Measurements from ENCODE around the gene RAN.
"Not testable (repeated sequence)": the region's sequence is repeated elsewhere in the genome, so short reads cannot be mapped to it uniquely, and the experiment has no call there.

RAN gene

DNA sequence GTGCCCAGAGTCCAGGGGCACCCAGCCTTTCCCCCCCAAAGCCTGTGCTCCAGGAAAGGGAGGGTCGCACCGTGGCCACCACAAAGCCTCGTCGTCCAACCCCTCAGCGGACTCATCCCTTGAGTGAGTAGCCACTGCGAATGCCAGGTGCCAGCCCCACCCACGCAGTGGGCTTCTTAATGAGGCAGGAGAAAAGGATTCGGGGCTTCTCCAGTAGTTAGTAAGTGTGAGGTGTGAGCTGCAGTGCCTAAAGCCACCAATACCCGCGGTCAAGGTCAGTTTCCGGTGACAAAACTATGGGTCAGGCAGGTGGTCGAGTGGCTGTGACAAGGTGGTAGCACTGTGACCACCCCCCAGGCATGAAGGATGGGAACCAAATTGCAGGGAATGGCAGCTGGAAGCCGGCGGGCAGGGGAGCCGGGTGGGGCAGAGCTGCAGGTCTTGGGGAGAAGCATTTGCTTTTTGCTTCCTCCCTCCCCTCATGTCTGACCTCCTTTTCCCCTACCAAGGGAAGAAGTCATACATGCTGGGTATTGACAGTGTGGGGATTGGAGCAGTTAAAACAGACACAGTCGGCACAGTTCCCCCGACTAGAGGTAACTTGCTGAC lies 8.0 kb downstream of the RAN start:
- Histone ChIP-seq H3K4me3 (peak overlapping the region; percentile 43), H3K27ac (no peak overlapping the region)
- no peak for DNase-seq (ENCODE audit: low spot score)
- TF ChIP-seq, protein P1, sequence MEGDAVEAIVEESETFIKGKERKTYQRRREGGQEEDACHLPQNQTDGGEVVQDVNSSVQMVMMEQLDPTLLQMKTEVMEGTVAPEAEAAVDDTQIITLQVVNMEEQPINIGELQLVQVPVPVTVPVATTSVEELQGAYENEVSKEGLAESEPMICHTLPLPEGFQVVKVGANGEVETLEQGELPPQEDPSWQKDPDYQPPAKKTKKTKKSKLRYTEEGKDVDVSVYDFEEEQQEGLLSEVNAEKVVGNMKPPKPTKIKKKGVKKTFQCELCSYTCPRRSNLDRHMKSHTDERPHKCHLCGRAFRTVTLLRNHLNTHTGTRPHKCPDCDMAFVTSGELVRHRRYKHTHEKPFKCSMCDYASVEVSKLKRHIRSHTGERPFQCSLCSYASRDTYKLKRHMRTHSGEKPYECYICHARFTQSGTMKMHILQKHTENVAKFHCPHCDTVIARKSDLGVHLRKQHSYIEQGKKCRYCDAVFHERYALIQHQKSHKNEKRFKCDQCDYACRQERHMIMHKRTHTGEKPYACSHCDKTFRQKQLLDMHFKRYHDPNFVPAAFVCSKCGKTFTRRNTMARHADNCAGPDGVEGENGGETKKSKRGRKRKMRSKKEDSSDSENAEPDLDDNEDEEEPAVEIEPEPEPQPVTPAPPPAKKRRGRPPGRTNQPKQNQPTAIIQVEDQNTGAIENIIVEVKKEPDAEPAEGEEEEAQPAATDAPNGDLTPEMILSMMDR (IDR thresholded peaks at IDR 0.05): no peak

DNA sequence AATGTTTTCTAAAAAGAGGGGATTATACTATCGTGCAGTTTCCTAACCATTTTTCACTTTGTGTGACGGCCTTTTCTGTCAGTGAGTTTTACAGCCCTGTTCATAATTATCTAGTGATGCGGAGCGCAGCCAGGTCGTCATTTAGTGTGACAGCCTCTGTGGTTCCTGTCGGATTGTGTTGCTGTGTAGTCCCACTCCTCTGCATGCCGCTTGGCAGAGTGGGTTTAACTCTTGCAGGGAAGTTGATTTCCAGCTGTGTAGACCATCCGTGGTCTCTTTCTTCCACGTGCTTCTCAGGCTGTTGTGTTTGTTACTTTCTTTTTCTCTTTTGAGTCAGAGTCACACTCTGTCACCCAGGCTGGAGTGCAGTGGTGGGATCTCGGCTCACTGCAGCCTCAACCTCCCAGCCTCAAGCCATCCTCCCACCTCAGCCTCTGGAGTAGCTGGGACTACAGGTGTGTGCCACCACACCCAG lies 8.6 kb downstream of the RAN start:
- H3K4me3 ChIP-seq: peak overlapping the region; percentile 43
- H3K27ac ChIP-seq: no peak overlapping the region
- DNase-seq (ENCODE audit: low spot score): no peak
- TF ChIP-seq, protein P1 (IDR thresholded peaks at IDR 0.05): no peak

DNA sequence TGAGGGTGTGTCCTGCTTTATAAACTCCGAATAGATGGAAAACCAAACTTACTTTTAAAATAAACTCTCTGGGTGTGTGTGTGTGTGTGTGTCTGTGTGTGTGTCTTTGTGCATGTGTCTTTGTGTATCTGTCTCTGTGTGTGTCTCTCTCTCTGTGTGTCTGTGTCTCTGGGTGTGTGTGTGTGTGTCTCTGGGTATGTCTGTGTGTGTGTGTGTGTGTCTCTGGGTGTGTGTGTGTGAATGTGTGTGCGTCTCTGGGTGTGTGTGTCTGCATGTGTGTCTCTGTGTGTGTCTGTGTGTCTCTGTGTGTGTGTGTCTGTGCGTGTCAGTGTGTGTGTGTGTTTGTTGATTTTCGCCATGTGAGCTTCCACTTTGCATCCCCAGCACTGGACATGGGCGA lies 9.2 kb downstream of the RAN start:
- no peak for DNase-seq (ENCODE audit: low spot score)
- TF ChIP-seq, protein P1 (IDR thresholded peaks at IDR 0.05): no peak

DNA sequence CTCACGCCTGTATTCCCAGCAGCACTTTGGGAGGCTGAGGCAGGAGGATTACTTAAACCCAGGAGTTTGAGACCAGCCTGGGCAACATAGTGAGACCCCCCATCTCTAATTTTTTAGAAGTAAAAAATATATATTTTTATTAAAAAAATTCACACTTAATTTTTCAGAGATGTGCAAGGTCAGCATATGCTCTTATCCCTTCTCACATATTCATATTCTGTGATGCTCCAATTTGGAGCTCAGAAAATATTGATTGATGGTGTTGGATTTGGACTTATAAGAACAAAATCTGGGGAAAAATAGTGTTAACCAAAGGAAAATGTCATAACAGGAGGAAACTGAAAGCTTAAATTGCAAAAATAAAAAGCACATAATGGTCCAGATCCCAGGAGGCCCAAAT lies 9.7 kb downstream of the RAN start:
- H3K4me3 ChIP-seq: no peak overlapping the region

More for the DNA sequence above, 9.2 kb downstream of the RAN start:
- Histone ChIP-seq H3K4me3 (no peak overlapping the region), H3K27ac (no peak overlapping the region)

DNA sequence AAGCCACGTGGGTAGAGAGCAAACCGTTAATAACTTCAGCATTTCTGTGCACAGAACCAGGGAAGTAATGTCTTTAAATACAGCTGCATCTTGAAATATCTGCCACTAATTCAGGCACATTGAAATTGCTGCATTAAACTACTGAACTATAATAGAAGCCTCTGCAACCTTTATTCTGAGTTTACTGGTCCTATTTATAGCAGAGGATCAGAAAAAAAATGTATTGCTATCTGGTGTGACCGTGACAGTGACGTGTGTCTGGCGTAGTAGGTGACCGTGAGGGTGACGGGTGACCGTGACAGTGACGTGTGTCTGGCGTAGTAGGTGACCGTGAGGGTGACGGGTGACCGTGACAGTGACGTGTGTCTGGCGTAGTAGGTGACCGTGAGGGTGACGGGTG lies 15.3 kb downstream of the RAN start:
- H3K4me3 ChIP-seq; H3K27ac ChIP-seq; DNase-seq (ENCODE audit: low spot score): not testable (repeated sequence)

More for the DNA sequence above, 9.7 kb downstream of the RAN start:
- TF ChIP-seq, protein P1 (IDR thresholded peaks at IDR 0.05): no peak
- no peak overlapping the region for H3K27ac ChIP-seq
- no peak for DNase-seq (ENCODE audit: low spot score)

DNA sequence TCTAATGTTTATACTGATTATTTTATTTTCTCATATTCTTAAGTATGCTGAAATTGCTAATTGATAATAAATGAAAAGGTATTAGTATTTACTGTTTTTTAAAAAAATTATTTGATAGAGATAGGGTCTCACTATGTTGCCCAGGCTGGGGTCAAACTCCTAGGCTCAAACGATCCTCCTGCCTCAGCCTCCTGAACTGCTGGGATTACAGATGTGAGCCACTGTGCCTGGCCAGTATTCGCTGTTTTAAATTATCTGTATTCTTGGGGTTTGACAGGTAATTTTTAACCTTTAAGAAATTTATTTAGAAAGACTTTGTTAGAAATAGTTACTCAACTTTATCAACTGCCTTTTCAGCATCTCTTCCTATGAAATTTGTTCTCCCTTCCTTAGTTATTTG lies 32.2 kb downstream of the RAN start:
- TF ChIP-seq, protein P1 (IDR thresholded peaks at IDR 0.05): no peak
- Histone ChIP-seq H3K27ac (no peak overlapping the region), H3K4me3 (no peak overlapping the region)
- peak; percentile 8 for DNase-seq (ENCODE audit: low spot score)

DNA sequence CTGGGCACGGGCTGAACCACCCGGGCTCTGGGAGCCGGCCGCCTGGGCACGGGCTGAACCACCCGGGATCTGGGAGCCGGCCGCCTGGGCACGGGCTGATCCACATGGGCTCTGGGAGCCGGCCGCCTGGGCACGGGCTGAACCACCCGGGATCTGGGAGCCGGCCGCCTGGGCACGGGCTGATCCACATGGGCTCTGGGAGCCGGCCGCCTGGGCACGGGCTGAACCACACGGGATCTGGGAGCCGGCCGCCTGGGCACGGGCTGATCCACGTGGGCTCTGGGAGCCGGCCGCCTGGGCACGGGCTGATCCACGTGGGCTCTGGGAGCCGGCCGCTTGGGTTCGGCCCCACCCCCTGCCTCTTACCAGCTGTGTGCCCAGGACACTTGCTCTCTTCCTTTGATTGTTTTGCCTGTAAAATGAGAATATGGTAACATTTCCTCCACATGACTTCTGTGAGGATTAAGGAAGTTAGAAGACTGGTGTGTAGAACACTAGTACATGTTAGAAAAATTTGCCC lies 33.1 kb downstream of the RAN start:
- not testable (repeated sequence) for H3K27ac ChIP-seq; DNase-seq (ENCODE audit: low spot score); H3K4me3 ChIP-seq

DNA sequence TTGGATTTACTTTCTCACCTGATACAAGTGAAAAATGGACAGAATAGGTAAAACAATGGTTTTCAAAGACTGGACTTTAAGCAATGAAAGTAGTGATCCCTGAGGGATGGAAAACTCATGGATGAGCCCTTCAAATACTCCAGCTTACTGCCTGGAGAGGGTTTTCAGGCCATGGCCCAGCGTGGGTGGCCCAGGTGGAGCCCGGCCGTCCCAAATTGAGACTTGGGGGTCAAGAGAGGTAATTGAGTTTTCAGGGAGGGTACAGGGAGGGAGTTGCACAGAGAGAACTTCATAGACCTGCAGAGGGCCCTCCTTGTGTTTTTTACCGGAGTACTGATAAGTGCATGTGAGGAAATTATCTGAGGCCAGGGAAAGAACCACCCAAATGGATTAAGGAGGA lies 37.2 kb downstream of the RAN start:
- Histone ChIP-seq H3K4me3 (no peak overlapping the region), H3K27ac (no peak overlapping the region)
- peak; percentile 36 for DNase-seq (ENCODE audit: low spot score)
- TF ChIP-seq, protein P1 (IDR thresholded peaks at IDR 0.05): no peak
